Measurements from ENCODE around the gene HOMER3. TPM values are rescaled to one million over a fixed set of nuclear protein-coding genes. Genes with fewer than 3 reads are reported as not detected.

HOMER3 gene
- total and polyA plus RNA-seq, 4 donors: 22.0 to 40.2 (median 24.2) TPM

DNA sequence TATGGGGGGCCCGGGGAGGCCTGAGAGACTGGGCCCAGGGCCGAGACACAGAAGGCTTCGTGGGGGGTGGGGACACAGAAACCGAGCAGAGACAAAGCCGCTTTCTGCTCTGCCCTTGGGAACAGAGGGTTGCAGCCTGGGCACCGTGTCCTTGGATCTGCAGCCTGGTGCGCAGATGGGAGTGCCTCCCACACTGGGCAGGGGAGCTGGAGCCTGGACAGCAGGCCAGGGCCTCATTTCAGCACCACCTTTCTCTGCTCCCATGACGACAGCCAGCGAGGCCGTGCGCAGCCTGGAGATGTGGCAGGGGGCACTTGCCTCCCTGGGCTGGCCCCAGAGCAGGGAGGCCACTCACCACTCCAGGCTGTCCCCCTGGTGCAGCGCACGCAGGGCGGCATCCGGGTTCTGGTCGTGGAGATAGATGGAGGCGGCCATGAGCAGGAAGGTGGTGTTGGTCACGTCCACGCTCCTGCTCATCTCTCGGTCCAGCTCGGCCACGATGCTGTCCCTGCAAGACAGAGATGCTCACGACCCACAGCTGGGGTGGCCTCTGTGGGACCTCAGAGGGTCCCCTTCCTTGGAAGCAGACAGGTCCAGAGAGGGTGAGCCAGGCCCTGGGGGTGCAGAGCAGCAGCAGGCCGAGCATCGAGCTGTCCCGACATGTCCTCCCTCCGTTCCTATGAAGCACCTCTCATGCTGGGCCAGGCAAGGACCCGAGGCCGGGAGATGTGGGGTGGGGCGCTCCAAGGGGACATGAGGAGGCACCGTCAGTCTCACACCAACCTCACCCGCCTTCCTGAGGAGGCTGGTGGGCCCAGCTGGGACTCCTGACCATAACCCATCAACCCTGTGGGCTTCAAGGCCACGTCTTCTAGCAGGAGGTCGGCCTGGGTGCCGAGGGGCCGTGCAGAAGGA lies 34.2 kb downstream of the HOMER3 start:
- ATAC-seq (ENCODE audit: insufficient read depth, low FRiP score) (no peak), DNase-seq (peak in 1 of 3 donors; percentile 10)
- no peak overlapping the region for H3K27ac ChIP-seq (ENCODE audit: low read depth in 1 of 2, low read length in 1 of 2)
- TF ChIP-seq, protein P1, sequence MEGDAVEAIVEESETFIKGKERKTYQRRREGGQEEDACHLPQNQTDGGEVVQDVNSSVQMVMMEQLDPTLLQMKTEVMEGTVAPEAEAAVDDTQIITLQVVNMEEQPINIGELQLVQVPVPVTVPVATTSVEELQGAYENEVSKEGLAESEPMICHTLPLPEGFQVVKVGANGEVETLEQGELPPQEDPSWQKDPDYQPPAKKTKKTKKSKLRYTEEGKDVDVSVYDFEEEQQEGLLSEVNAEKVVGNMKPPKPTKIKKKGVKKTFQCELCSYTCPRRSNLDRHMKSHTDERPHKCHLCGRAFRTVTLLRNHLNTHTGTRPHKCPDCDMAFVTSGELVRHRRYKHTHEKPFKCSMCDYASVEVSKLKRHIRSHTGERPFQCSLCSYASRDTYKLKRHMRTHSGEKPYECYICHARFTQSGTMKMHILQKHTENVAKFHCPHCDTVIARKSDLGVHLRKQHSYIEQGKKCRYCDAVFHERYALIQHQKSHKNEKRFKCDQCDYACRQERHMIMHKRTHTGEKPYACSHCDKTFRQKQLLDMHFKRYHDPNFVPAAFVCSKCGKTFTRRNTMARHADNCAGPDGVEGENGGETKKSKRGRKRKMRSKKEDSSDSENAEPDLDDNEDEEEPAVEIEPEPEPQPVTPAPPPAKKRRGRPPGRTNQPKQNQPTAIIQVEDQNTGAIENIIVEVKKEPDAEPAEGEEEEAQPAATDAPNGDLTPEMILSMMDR (IDR thresholded peaks at IDR 0.05; ENCODE audit: control extremely low read depth, extremely low read depth): no peak
- 95% methylated on average over 36 of the region's 36 CpGs for WGBS, 2 donors
- H3K9me3 ChIP-seq (ENCODE audit: control insufficient read depth in 4 of 4, insufficient read depth in 3 of 4, low read length in 3 of 4): no peaks in the 10 kb centered on the region
- H3K9ac ChIP-seq (ENCODE audit: insufficient read depth in 1 of 2, low read length in 2 of 2): no peak overlapping the region
- peaks cover 0 to 70% (median 20%) of the 10 kb centered on the region in 4 donors for H3K36me3 ChIP-seq (ENCODE audit: control insufficient read depth in 4 of 4, insufficient read depth in 4 of 4, low read length in 4 of 4)
- H3K4me3 ChIP-seq: no peak overlapping the region
- H3K27me3 ChIP-seq (ENCODE audit: control insufficient read depth in 3 of 3, insufficient read depth in 3 of 3, low read length in 2 of 3): no peaks in the 10 kb centered on the region
- no peaks in the 10 kb centered on the region for H3K4me1 ChIP-seq (ENCODE audit: control insufficient read depth in 5 of 5, insufficient read depth in 5 of 5, low read length in 5 of 5)

DNA sequence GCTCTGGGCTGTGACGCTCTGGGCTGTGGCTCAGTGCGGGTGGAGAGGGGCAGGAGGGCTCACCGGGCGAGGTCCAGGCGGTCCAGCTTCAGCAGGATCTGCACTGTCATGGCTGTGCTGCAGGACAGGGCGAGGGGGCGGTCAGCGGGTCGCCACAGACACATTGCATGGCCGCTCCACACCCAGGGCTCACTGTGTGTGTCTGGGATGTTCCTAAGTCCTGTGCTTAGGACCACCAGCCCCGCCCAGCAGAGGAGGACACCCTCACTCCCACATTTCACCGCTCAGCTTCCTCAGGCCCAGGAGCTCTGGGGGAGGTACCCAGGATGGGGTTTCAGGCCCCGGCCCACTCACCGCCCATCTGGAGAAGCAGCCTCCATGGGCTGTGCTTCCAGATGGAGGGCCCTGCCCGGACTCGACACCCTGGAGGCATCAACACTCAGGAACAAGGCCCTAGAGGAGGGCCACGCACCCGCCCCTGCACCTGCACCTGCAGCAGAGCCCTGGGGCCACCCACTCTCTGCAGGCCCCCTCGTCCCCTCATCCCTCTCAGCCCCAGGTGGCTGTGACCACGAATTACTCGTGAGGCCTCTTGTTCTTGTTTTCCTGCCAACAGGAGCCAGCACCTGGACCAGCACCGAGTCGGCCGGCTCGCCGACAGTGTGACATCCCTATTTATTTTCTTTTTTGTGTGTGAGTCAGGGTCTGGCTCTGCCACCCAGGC lies 35.3 kb downstream of the HOMER3 start:
- H3K9ac ChIP-seq (ENCODE audit: insufficient read depth in 1 of 2, low read length in 2 of 2): no peak overlapping the region
- H3K4me1 ChIP-seq (ENCODE audit: control insufficient read depth in 5 of 5, insufficient read depth in 5 of 5, low read length in 5 of 5): no peaks in the 10 kb centered on the region
- H3K36me3 ChIP-seq (ENCODE audit: control insufficient read depth in 4 of 4, insufficient read depth in 4 of 4, low read length in 4 of 4): peaks cover 3 to 69% (median 26%) of the 10 kb centered on the region in 4 donors
- TF ChIP-seq, protein P1 (IDR thresholded peaks at IDR 0.05; ENCODE audit: control extremely low read depth, extremely low read depth): no peak
- no peaks in the 10 kb centered on the region for H3K9me3 ChIP-seq (ENCODE audit: control insufficient read depth in 4 of 4, insufficient read depth in 3 of 4, low read length in 3 of 4)
- DNase-seq: peak in 1 of 3 donors; percentile 11
- WGBS, 2 donors: 94 to 95% methylated on average over 19 to 26 of the region's 26 CpGs
- no peak overlapping the region for H3K4me3 ChIP-seq
- no peaks in the 10 kb centered on the region for H3K27me3 ChIP-seq (ENCODE audit: control insufficient read depth in 3 of 3, insufficient read depth in 3 of 3, low read length in 2 of 3)
- no peak for ATAC-seq (ENCODE audit: insufficient read depth, low FRiP score)
- H3K27ac ChIP-seq (ENCODE audit: low read depth in 1 of 2, low read length in 1 of 2): no peak overlapping the region

DNA sequence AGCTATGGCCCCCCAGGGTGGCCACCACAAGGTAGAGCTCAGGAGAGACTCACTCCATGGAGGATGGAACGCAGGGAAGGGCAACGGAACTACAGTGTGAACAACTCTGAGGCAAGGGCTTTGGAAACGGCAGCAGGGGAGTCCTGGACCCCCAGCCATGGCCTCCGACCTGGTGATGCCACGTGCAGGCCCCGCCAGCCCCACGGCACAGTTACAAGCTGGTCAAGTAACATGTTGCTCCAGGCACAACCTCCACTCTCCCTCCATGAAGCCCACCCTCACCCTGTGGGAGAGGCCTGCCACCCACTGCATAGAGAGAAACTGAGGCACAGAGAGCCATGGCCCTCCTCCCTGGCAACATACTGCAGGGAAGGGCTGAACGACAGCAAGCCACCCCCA lies 36.0 kb downstream of the HOMER3 start:
- H3K4me1 ChIP-seq (ENCODE audit: control insufficient read depth in 5 of 5, insufficient read depth in 5 of 5, low read length in 5 of 5): no peaks in the 10 kb centered on the region
- H3K4me3 ChIP-seq: no peak overlapping the region
- 93 to 94% methylated on average over 8 of the region's 8 CpGs for WGBS, 2 donors
- ATAC-seq (ENCODE audit: insufficient read depth, low FRiP score) (no peak), DNase-seq (peak in 1 of 3 donors; percentile 9)
- H3K27me3 ChIP-seq (ENCODE audit: control insufficient read depth in 3 of 3, insufficient read depth in 3 of 3, low read length in 2 of 3): no peaks in the 10 kb centered on the region
- H3K27ac ChIP-seq (ENCODE audit: low read depth in 1 of 2, low read length in 1 of 2): no peak overlapping the region
- H3K9me3 ChIP-seq (ENCODE audit: control insufficient read depth in 4 of 4, insufficient read depth in 3 of 4, low read length in 3 of 4): peaks cover 0 to 2% (median 0%) of the 10 kb centered on the region in 4 donors
- peaks cover 3 to 71% (median 27%) of the 10 kb centered on the region in 4 donors for H3K36me3 ChIP-seq (ENCODE audit: control insufficient read depth in 4 of 4, insufficient read depth in 4 of 4, low read length in 4 of 4)
- H3K9ac ChIP-seq (ENCODE audit: insufficient read depth in 1 of 2, low read length in 2 of 2): no peak overlapping the region
- TF ChIP-seq, protein P1 (IDR thresholded peaks at IDR 0.05; ENCODE audit: control extremely low read depth, extremely low read depth): no peak

Measured in lung (tissue), 12 donors.